Fibroblast of skin of back (primary cell): ENCODE measurements around the gene GLB1L2. TPM values are rescaled to one million over a fixed set of nuclear protein-coding genes. Genes with fewer than 3 reads are reported as not detected.
"Not testable (repeated sequence)": the region's sequence is repeated elsewhere in the genome, so short reads cannot be mapped to it uniquely, and the experiment has no call there.

Experiments
- DNase-seq: peaks from one replicate; pipeline ENCODE4 v3.0.0-alpha.2; 2013
- polyA plus RNA-seq, 2 experiments: library from polyadenylated mRNA; unstranded; fragments of 120-200 nt; gene quantifications; one replicate each; pipeline ENCODE4 v1.2.1, GENCODE V29; 2013; ENCODE audit not compliant: insufficient read length in 2 of 2

Gene GLB1L2, protein sequence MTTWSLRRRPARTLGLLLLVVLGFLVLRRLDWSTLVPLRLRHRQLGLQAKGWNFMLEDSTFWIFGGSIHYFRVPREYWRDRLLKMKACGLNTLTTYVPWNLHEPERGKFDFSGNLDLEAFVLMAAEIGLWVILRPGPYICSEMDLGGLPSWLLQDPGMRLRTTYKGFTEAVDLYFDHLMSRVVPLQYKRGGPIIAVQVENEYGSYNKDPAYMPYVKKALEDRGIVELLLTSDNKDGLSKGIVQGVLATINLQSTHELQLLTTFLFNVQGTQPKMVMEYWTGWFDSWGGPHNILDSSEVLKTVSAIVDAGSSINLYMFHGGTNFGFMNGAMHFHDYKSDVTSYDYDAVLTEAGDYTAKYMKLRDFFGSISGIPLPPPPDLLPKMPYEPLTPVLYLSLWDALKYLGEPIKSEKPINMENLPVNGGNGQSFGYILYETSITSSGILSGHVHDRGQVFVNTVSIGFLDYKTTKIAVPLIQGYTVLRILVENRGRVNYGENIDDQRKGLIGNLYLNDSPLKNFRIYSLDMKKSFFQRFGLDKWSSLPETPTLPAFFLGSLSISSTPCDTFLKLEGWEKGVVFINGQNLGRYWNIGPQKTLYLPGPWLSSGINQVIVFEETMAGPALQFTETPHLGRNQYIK
- polyA plus RNA-seq (2013, experiment 1 of 2; ENCODE audit: insufficient read length), result 0.16 TPM
- polyA plus RNA-seq (2013, experiment 2 of 2; ENCODE audit: insufficient read length), result 0.06 TPM

- DNase-seq, result peak; percentile 33
These were observed at the start of gene GLB1L2 for GRCh38 chr11:134331354-134332188. Gene GLB1L2 (plus strand): TSS chr11:134331988. CDS start chr11:134332062, 74 bp downstream.

- no peak for DNase-seq
These were observed 49.4 kb upstream of the GLB1L2 start for GRCh38 chr11:134282121-134283045.

- no peak for DNase-seq
These were observed 48.1 kb upstream of the GLB1L2 start for GRCh38 chr11:134283461-134284230.

DNA sequence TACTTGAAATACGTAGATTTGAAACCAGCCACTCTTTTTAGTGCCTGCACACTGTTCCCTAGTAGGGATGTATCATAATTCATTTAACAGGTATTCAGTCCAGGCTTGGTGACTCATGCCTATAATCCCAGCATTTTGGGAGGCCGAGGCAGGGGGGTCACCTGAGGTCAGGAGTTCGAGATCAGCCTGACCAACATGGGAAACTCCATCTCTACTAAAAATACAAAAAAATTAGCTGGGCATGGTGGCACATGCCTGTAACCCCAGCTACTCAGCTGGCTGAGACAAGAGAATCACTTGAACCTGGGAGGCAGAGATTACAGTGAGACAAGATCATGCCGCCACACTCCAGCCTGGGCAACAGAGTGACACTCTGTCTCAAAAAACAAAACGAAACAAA lies 47.4 kb upstream of the GLB1L2 start:
- DNase-seq, result not testable (repeated sequence)

DNA sequence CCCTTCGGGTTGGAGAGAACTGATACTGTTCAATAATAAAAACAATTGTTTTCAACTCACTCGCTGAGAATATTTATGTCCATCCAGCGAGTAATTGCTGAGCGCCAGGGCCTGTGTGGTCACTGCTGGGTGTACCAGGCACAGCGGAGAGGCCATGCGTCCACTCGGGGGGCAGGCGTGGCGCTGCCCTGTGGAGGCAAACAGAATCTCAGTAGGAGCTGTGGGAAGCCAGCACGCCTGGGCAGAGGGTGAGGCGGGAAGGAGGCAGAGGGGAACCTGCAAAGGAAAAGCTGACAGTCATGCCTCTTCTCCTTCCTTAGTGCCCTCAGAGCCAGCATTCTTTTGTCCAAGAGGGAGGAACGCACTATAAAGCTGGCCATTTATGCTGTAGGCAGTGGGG lies 44.2 kb upstream of the GLB1L2 start:
- no peak for DNase-seq

GRCh38 chr11:134288486-134288885 lies 43.3 kb upstream of the GLB1L2 start:
- no peak for DNase-seq

- no peak for DNase-seq
These were observed 42.6 kb upstream of the GLB1L2 start for GRCh38 chr11:134289167-134289566.

DNA sequence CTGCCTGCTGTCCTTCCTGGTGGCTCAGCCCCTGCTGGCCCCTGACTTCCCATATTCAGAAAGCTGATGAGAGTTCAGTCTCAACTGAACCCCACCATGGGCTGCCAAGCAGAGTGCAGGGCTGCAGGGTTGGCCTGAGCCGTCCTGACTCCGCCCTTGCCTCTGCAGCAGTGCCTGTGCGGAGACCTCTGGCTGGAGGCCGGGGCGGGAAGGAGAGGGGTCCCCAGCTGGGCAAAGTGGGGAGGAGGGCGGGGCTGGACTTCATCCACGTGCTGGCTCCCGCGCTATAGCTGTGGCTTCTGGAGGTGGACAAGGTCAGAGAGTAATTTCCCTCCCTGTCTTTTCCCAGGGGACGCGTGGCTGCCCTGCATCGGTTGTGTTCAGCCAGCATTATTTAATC lies 42.0 kb upstream of the GLB1L2 start:
- no peak for DNase-seq

GRCh38 chr11:134290646-134291045 lies 41.1 kb upstream of the GLB1L2 start:
- no peak for DNase-seq

DNA sequence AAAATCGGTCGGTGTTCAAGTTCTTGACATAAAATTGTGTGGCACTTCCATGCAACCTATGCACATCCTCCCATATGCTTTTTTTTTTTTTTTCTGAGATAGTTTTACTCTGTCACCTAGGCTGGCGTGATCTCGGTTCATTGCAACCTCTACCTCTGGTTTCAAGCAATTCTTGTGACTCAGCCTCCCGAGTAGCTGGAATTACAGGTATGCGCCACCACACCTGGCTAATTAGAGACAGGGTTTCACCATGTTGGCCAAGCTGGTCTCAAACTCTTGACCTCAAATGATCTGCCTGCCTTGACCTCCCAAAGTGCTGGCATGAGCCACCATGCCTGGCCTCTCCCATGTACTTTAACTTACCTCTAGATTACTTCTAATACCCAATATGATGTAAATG lies 40.6 kb upstream of the GLB1L2 start:
- DNase-seq, result no peak

DNA sequence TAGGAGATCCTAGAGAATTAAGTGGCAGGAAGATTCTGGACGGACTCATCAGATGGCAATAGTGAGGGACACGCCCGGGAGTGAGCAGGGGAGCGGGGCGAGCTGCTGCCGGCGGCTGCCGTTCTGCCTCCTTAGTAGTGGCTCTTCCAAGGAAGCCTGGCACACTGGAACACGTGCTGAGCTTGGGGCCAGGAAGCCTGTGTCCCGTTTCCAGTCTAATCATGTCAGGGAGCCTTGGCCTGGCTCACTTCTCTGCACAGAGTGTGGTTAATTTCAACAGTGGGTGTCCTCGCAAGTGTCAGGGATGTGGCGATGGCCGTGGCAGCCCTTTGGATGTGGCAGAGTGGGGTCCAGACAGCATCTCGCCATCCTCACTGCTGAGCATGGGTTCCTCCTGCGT lies 39.1 kb upstream of the GLB1L2 start:
- no peak for DNase-seq

DNA sequence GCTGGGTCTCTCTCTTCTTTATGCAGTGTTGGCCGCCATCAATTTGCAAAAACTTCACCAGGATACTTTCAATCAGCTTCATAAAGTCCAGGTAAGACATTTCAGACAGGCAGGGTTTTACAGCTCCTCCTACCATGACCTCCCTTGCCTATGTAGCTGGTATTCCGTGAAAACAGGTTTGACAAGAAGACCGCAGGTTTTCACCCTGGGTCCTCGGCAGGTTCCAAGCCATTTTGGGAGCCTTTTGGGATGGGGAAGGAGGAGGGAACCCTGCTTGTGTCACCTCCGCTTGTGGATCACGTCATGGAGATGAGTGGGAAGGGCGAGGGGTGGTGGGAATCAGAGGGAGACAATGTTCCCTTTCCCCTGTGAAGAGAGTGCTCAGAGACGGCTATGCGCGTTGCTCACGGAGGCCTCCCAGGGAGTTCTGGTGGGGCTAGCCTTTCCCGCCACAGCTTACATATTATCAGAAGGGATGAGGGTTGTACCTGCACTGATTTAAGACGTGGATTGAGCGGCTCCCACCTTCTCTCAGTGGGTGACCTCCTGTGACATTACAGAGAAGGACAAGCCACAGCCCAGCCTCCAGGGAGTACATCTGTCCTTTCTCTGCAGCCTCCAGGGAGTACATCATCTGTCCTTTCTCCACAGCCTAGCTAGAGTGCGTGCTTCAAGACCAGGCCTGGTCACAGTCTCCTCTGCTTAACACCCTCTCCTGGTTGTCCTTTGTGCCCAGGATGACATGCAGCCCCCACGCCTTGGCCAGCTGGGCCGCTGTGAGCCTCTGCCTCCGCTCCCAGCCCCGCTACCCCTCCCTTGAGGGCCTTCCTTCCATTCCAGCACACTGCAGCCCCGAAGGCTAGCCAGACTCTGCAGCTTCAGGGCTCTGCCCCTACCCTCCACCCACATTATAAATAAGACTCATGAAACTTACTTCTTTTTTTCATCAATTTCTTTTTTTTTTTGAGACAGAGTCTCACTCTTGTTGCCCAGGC lies 38.4 kb upstream of the GLB1L2 start:
- no peak for DNase-seq

DNA sequence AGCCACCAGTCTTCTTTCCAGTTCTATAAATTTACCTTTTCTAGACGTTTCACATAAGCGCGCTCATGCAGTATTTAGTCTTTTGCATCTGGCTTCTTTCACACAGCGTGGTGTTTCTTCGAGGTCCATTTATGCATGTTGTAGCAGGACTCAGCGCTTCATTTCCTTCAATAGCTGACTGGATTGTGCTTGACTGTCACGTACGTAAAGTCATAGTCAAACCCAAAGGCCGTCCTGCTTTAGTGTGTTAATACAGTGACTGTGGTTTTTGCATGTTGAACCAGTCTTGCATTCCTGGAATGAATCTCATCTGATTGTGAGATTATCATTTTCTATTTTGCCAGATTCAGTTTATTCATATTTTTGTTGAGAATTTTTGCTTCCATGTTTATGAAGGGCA lies 37.1 kb upstream of the GLB1L2 start:
- DNase-seq, result no peak

GRCh38 chr11:134312223-134312622 lies 19.6 kb upstream of the GLB1L2 start:
- no peak for DNase-seq

GRCh38 chr11:134312807-134313206 lies 19.0 kb upstream of the GLB1L2 start:
- DNase-seq, result no peak

DNA sequence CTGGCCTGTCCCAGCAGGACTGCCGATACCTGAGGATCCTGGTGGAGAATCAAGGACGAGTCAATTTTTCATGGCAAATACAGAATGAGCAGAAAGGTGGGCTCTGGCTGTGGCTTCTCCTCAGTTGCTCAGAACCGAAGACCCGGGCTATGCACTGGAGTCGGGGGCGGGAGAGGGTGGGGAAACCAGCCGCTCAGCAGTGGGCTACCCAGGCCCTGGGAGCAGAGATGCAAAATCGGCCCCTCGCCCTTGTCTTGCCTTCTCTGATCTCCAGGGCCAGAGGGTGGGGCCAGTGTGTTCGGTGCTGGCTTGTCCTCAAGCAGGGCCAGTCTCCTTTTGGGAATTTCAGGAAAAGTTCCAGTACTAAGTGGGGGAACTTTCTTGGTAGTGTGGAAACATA lies 18.4 kb upstream of the GLB1L2 start:
- no peak for DNase-seq

DNA sequence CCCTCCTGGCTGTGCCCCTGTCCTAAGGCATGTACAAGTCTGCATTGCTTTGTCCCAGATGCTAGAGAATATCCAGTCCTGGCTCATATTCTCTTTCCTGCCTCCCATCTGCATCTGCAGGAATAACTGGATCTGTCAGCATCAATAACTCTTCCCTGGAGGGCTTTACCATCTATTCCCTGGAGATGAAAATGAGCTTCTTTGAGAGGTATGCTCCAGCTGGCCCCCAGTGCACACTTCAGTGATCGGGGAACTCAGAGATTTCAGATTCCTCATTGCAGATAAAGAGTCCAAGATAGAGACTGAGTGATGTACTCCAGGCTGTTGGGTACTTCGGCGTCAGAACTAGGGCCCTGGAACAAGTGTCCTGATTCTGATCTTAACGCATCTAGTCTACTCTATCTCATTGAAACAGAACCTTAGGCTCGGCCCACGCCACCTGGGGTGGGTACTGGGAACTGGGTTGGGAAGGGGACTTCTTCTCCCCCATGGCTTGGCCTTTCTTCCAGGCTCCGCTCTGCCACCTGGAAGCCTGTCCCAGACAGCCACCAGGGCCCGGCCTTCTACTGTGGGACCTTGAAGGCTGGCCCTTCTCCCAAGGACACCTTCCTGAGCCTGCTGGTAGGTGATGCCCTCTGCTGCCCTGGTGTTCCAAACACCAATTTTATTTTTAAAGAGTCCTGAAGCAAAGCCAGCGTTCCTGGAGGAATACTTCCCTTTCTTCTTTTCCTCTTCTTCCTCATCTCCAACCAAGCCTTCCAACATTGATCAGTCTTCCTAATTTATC lies 17.8 kb upstream of the GLB1L2 start:
- no peak for DNase-seq

GRCh38 chr11:134317103-134317502 lies 14.7 kb upstream of the GLB1L2 start:
- no peak for DNase-seq

GRCh38 chr11:134321373-134321772 lies 10.4 kb upstream of the GLB1L2 start:
- DNase-seq, result not testable (repeated sequence)
